ENCODE results near the gene HSPB3. TPM values are rescaled to one million over a fixed set of nuclear protein-coding genes. Genes with fewer than 3 reads are reported as not detected.

HSPB3 gene
- polyA plus RNA-seq, 2 of the 4 experiments (the other 2 are of a cell fraction): not detected

- ChIA-PET CTCF (interaction anchor here (0.6 to 2.3 kb wide), 6 partner anchors 48 to 719 kb away, joined by 3 to 10 read pairs (median 3); partner anchors contain the start of gene GPX8), POLR2A (interaction anchor here (0.5 kb wide), 1 partner anchor 9 kb away, joined by 3 read pairs; no protein-coding TSS in a partner anchor)
- Histone ChIP-seq H3K4me1 (peaks cover 25% of the 10 kb centered on the region), H3K4me2 (no peak overlapping the region), H3K9me3 (no peaks in the 10 kb centered on the region), H3K4me3 (no peak overlapping the region), H3K27ac (peak overlapping the region in 1 of 2 experiments; percentile 22; a peak in 1 of 6 replicates)
- WGBS (ENCODE audit: missing lambda C conversion rate): 76% methylated on average over 6 of the region's 6 CpGs
- FAIRE-seq (no peak), DNase-seq (ENCODE audit: low read depth in 1 of 2, low spot score in 1 of 2) (no peak), ATAC-seq (no peak)
- TF ChIP-seq HOXA7 (CRISPR knock-in tag; IDR thresholded peaks at IDR 0.05) (no peak), CTCF (IDR thresholded peaks at IDR 0.05) (no peak), MAFK (IDR thresholded peaks at IDR 0.05; ENCODE audit: partially characterized antibody) (no peak), EHMT2 (IDR thresholded peaks at IDR 0.05; ENCODE audit: low read depth) (no peak), MAZ (IDR thresholded peaks at IDR 0.05; ENCODE audit: borderline replicate concordance, low read depth, low read length) (no peak), KDM5A (IDR thresholded peaks at IDR 0.05) (no peak), SREBF2 (IDR thresholded peaks at IDR 0.05) (no peak), PBX3 (IDR thresholded peaks at IDR 0.05) (no peak), POLR2AphosphoS2 (conservative IDR thresholded peaks at IDR 0.05; ENCODE audit: low read length) (no peak), RAD21 (conservative IDR thresholded peaks at IDR 0.05 in 1 of 2, IDR thresholded peaks at IDR 0.05 in 1 of 2) (no peak), JUNB (IDR thresholded peaks at IDR 0.05) (no peak), FOXS1 (CRISPR knock-in tag; IDR thresholded peaks at IDR 0.05) (no peak), USF2 (IDR thresholded peaks at IDR 0.05) (no peak), ZC3H11A (IDR thresholded peaks at IDR 0.05) (no peak), CEBPB (IDR thresholded peaks at IDR 0.05) (no peak), JUN (IDR thresholded peaks at IDR 0.05) (no peak)
These were observed 15.0 kb upstream of the HSPB3 start for GRCh38 chr5:54440456-54440893.

GRCh38 chr5:54442271-54442670 lies 13.2 kb upstream of the HSPB3 start:
- H3K4me2 ChIP-seq: peak overlapping the region; percentile 15; the same call in 1 of the 3 replicates

GRCh38 chr5:54443270-54443669 lies 12.2 kb upstream of the HSPB3 start:
- Histone ChIP-seq H3K4me3 (no peak overlapping the region), H3K4me2 (no peak overlapping the region; the same call in 2 of the 3 replicates), H3K9me3 (no peaks in the 10 kb centered on the region), H3K4me1 (peaks cover 25% of the 10 kb centered on the region), H3K27ac (no peak overlapping the region; a peak in 1 of 6 replicates)
- TF ChIP-seq CEBPB (IDR thresholded peaks at IDR 0.05): no peak
- peak; percentile 57 for TF ChIP-seq RAD21 (conservative IDR thresholded peaks at IDR 0.05 in 1 of 2, IDR thresholded peaks at IDR 0.05 in 1 of 2)
- TF ChIP-seq TFCP2L1 (CRISPR knock-in tag; IDR thresholded peaks at IDR 0.05): no peak
- TF ChIP-seq POLR2AphosphoS2 (conservative IDR thresholded peaks at IDR 0.05; ENCODE audit: low read length): no peak
- peak; percentile 77 for TF ChIP-seq SMC3 (IDR thresholded peaks at IDR 0.05)
- TF ChIP-seq CTCF (IDR thresholded peaks at IDR 0.05): peak; percentile 57
- no peak for TF ChIP-seq ELK1 (IDR thresholded peaks at IDR 0.05; ENCODE audit: low read depth, low read length)
- no peak for TF ChIP-seq SREBF2 (IDR thresholded peaks at IDR 0.05)
- no peak for FAIRE-seq
- peak; percentile 55 to 81; a peak in 3 of 6 replicates for ATAC-seq
- POLR2A ChIA-PET: no interaction called here
- CTCF ChIA-PET: interaction anchor here (0.8 to 4.4 kb wide), 31 partner anchors 9 to 717 kb away, joined by 3 to 75 read pairs (median 5); partner anchors contain the start of genes GPX8, HSPB3 and SNX18
- DNase-seq (ENCODE audit: low read depth in 1 of 2, low spot score in 1 of 2): peak; percentile 27 to 33

More at GRCh38 chr5:54442271-54442670, 13.2 kb upstream of the HSPB3 start:
- POLR2A ChIA-PET: no interaction called here
- TF ChIP-seq CHD2 (IDR thresholded peaks at IDR 0.05; ENCODE audit: low read length, partially characterized antibody): no peak
- ATAC-seq (no peak), DNase-seq (ENCODE audit: low read depth in 1 of 2, low spot score in 1 of 2) (no peak), FAIRE-seq (no peak)
- no peaks in the 10 kb centered on the region for H3K9me3 ChIP-seq
- no peak overlapping the region for H3K4me3 ChIP-seq
- peaks cover 25% of the 10 kb centered on the region for H3K4me1 ChIP-seq
- 0% methylated on average over 1 of the region's 1 CpG for WGBS (ENCODE audit: missing lambda C conversion rate)
- H3K27ac ChIP-seq: no peak overlapping the region
- CTCF ChIA-PET: interaction anchor here (0.6 to 4.4 kb wide), 23 partner anchors 8 to 453 kb away, joined by 3 to 75 read pairs (median 6); no protein-coding TSS in a partner anchor

All from A549 (cell line).